Measurements from ENCODE around the gene LRGUK. TPM values are rescaled to one million over a fixed set of nuclear protein-coding genes. Genes with fewer than 3 reads are reported as not detected.

The LRGUK gene
- total and polyA plus RNA-seq, 4 donors: 0.58 to 1.2 (median 0.59) TPM; not detected in 1

DNA sequence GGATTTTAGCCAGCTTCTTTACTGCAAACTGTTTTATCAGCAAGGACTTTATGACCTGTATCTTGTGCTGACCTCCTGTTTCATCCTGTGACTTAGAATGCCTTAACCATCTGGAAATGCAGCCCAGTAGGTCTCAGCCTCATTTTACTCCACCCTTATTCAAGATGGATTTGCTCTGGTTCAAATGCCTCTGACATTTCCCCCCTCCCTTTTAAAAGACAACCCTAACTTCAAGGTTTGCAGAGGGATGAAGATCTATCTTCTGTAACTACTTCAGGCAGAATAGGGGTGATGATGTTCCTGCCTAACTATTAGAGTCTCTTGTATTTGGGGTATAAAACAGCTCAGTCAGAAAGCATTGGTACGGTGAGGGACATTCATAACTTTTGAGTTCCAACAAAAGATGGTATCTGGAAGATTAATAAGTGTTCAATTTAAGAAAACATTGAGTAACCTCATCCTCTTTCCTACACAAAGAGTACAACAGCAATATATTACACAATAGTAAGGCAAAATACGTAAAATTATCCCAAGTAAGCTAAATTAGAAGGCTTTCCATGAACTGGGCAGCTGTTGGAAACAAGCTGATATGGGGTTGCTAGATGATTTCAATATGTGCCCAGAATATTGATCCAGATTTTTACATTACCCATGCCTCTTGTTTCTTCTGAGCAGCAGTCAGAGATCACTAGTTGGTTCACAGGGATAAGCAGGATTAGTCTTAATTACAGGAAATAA lies 40.0 kb upstream of the LRGUK start:
- Histone ChIP-seq H3K4me1 (ENCODE audit: control insufficient read depth in 1 of 2, insufficient read depth in 2 of 2, low read length in 2 of 2) (no peaks in the 10 kb centered on the region), H3K36me3 (ENCODE audit: control insufficient read depth in 1 of 2, insufficient read depth in 2 of 2, low read length in 1 of 2) (no peaks in the 10 kb centered on the region), H3K4me3 (ENCODE audit: low read length in 2 of 2) (no peak overlapping the region), H3K9me3 (ENCODE audit: control insufficient read depth, low read length) (no peaks in the 10 kb centered on the region), H3K27me3 (ENCODE audit: control insufficient read depth in 1 of 2, insufficient read depth in 2 of 2, low read length in 1 of 2) (no peaks in the 10 kb centered on the region), H3K27ac (ENCODE audit: low read depth in 1 of 2, low read length in 2 of 2) (no peak overlapping the region)
- WGBS, 2 donors: 80 to 83% methylated on average over 2 of the region's 2 CpGs
- ATAC-seq (ENCODE audit: low FRiP score) (no peak), DNase-seq (no peak)
- intact Hi-C loops (cut with DNase I): no loop called here

DNA sequence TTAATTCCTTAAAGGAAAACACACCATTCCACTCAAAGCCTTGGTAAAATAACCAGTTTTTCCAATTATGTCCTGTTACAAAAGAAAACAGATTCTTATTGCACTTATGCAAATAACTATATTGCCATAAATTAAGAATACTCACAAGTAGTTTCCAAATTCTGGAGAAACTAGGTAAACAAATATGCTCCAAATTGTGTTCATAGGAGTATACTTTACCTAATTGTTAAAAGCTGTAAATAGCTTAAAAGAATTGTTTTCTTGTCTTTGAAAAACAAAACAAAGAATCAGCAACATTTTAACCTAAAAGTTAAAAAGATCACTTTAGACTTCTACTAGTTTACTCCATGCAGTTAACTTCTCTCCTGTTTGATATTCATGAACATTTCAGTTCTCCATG lies 38.9 kb upstream of the LRGUK start:
- DNase-seq (no peak), ATAC-seq (ENCODE audit: low FRiP score) (no peak)
- Histone ChIP-seq H3K36me3 (ENCODE audit: control insufficient read depth in 1 of 2, insufficient read depth in 2 of 2, low read length in 1 of 2) (no peaks in the 10 kb centered on the region), H3K9me3 (ENCODE audit: control insufficient read depth, low read length) (no peaks in the 10 kb centered on the region), H3K27me3 (ENCODE audit: control insufficient read depth in 1 of 2, insufficient read depth in 2 of 2, low read length in 1 of 2) (no peaks in the 10 kb centered on the region), H3K4me1 (ENCODE audit: control insufficient read depth in 1 of 2, insufficient read depth in 2 of 2, low read length in 2 of 2) (no peaks in the 10 kb centered on the region), H3K27ac (ENCODE audit: low read depth in 1 of 2, low read length in 2 of 2) (no peak overlapping the region), H3K4me3 (ENCODE audit: low read length in 2 of 2) (no peak overlapping the region)
- intact Hi-C loops (cut with DNase I): no loop called here

DNA sequence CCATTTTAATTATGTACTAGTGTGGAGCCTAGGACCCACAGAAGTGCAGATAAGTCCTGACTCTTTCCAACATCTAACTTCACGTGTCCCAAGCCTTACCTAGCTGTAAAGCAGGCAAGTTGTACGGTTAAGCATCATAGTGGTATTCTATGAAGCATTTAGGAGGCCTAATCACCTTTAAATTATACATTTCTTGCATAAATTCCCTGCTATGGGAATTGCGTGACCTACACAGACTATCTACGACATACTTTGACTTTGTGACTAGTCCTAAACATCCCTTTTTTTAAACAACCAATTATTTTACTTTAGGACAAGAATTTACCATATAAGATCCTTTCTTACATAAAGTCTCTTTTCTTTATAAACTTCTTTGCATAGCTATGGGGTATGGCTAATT lies 37.7 kb upstream of the LRGUK start:
- 75 to 79% methylated on average over 4 of the region's 4 CpGs for WGBS, 2 donors
- no peak for DNase-seq
- no peaks in the 10 kb centered on the region for H3K36me3 ChIP-seq (ENCODE audit: control insufficient read depth in 1 of 2, insufficient read depth in 2 of 2, low read length in 1 of 2)
- H3K4me1 ChIP-seq (ENCODE audit: control insufficient read depth in 1 of 2, insufficient read depth in 2 of 2, low read length in 2 of 2): no peaks in the 10 kb centered on the region
- no peak overlapping the region for H3K4me3 ChIP-seq (ENCODE audit: low read length in 2 of 2)
- intact Hi-C loops (cut with DNase I): no loop called here
- ATAC-seq (ENCODE audit: low FRiP score): no peak
- no peak overlapping the region for H3K27ac ChIP-seq (ENCODE audit: low read depth in 1 of 2, low read length in 2 of 2)
- H3K27me3 ChIP-seq (ENCODE audit: control insufficient read depth in 1 of 2, insufficient read depth in 2 of 2, low read length in 1 of 2): no peaks in the 10 kb centered on the region
- H3K9me3 ChIP-seq (ENCODE audit: control insufficient read depth, low read length): no peaks in the 10 kb centered on the region

DNA sequence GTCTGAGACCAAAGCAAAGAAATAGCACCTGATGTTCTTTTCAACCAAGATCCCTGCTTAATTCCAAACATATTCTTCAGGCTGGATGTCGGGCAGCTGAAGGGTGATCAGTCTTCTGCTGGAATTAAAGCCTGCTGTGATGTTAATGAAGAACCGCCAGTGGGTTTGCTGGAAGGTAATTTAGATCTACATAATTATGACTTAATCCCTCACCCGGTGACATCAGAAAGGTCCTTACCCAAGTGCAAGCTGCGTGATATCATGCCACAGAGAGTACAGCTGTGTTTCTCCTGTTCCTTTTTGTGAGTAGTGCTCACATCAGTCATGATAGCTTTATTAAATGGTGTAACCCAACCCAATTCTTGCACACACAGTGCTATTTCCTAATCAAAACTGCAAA lies 29.1 kb upstream of the LRGUK start:
- Histone ChIP-seq H3K4me1 (ENCODE audit: control insufficient read depth in 1 of 2, insufficient read depth in 2 of 2, low read length in 2 of 2) (no peaks in the 10 kb centered on the region), H3K4me3 (ENCODE audit: low read length in 2 of 2) (no peak overlapping the region), H3K9me3 (ENCODE audit: control insufficient read depth, low read length) (peaks cover 1% of the 10 kb centered on the region), H3K27ac (ENCODE audit: low read depth in 1 of 2, low read length in 2 of 2) (no peak overlapping the region), H3K36me3 (ENCODE audit: control insufficient read depth in 1 of 2, insufficient read depth in 2 of 2, low read length in 1 of 2) (no peaks in the 10 kb centered on the region), H3K27me3 (ENCODE audit: control insufficient read depth in 1 of 2, insufficient read depth in 2 of 2, low read length in 1 of 2) (no peaks in the 10 kb centered on the region)
- WGBS, 2 donors: 73 to 82% methylated on average over 4 of the region's 4 CpGs
- ATAC-seq (ENCODE audit: low FRiP score): no peak
- DNase-seq: no peak
- intact Hi-C loops (cut with DNase I): no loop called here

DNA sequence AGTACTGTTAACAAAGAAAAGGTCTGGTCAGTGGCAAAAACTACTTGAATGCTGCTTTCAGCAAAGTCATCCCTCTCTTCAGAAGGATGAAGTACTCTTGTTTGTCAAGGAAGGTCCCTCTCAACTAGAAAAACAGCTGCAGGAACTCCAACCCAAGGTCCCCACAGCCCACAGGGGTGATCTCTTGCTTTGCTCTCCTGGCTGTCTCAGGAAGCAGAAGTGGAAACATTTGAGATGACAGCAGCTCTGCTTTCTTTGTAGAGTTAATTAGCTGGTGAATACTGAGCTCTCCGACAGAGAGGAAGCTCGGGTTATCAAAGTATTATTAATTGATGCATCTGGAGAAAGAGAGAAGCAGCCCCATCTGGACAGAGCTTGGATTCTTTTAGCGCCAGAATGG lies 25.4 kb upstream of the LRGUK start:
- H3K9me3 ChIP-seq (ENCODE audit: control insufficient read depth, low read length): peaks cover 1% of the 10 kb centered on the region
- no peak for ATAC-seq (ENCODE audit: low FRiP score)
- WGBS, 2 donors: 43 to 56% methylated on average over 3 of the region's 3 CpGs

DNA sequence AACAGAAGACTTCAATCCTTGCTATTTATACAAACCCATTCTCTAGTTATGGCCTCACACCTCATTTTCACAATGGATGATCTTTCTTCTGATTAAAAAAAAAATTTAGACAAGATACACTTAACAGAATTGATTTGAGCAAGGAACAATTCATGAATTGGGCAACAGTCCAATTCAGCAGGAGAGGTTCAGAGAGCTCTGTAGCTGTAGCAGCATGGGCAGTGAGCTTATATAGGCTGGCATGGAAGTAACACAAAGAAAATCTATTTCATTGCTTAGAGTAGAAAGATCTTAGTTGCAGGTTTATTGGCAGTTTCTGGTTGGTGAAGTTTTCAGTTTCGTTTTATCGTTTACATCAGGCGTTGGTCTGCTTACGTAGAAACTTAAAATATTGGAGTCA lies 23.0 kb upstream of the LRGUK start:
- Histone ChIP-seq H3K27ac (ENCODE audit: low read depth in 1 of 2, low read length in 2 of 2) (no peak overlapping the region), H3K27me3 (ENCODE audit: control insufficient read depth in 1 of 2, insufficient read depth in 2 of 2, low read length in 1 of 2) (no peaks in the 10 kb centered on the region), H3K4me1 (ENCODE audit: control insufficient read depth in 1 of 2, insufficient read depth in 2 of 2, low read length in 2 of 2) (no peaks in the 10 kb centered on the region), H3K36me3 (ENCODE audit: control insufficient read depth in 1 of 2, insufficient read depth in 2 of 2, low read length in 1 of 2) (no peaks in the 10 kb centered on the region), H3K4me3 (ENCODE audit: low read length in 2 of 2) (no peak overlapping the region), H3K9me3 (ENCODE audit: control insufficient read depth, low read length) (no peaks in the 10 kb centered on the region)
- ATAC-seq (ENCODE audit: low FRiP score) (no peak), DNase-seq (no peak)
- WGBS, 2 donors: 96% methylated on average over 4 of the region's 4 CpGs
- intact Hi-C loops (cut with DNase I): no loop called here

More for the DNA sequence above, 25.4 kb upstream of the LRGUK start:
- Histone ChIP-seq H3K27ac (ENCODE audit: low read depth in 1 of 2, low read length in 2 of 2) (no peak overlapping the region), H3K36me3 (ENCODE audit: control insufficient read depth in 1 of 2, insufficient read depth in 2 of 2, low read length in 1 of 2) (no peaks in the 10 kb centered on the region), H3K27me3 (ENCODE audit: control insufficient read depth in 1 of 2, insufficient read depth in 2 of 2, low read length in 1 of 2) (no peaks in the 10 kb centered on the region), H3K4me3 (ENCODE audit: low read length in 2 of 2) (no peak overlapping the region), H3K4me1 (ENCODE audit: control insufficient read depth in 1 of 2, insufficient read depth in 2 of 2, low read length in 2 of 2) (no peaks in the 10 kb centered on the region)
- DNase-seq: no peak
- intact Hi-C loops (cut with DNase I): no loop called here

DNA sequence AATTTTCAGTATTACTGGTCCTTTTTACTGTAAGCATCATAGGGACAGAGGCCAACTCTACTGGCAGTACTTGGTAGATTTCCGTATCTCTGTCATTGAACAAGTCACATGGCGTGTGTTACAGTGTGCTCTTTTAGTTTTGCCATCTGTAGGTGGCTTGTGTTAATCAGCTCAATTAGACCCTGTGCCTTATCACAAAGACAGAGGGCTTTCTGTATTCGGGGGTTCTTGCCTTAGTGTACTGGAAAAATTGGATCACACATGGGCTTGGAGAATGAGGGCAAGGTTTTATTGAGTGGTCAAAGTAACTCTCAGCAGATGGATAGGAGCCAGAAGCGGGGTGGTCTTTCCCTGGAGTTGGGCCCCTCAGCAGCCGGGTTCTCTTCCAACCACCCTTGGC lies 21.3 kb upstream of the LRGUK start:
- no peaks in the 10 kb centered on the region for H3K36me3 ChIP-seq (ENCODE audit: control insufficient read depth in 1 of 2, insufficient read depth in 2 of 2, low read length in 1 of 2)
- no peak for ATAC-seq (ENCODE audit: low FRiP score)
- no peaks in the 10 kb centered on the region for H3K27me3 ChIP-seq (ENCODE audit: control insufficient read depth in 1 of 2, insufficient read depth in 2 of 2, low read length in 1 of 2)
- no peaks in the 10 kb centered on the region for H3K9me3 ChIP-seq (ENCODE audit: control insufficient read depth, low read length)
- 81 to 92% methylated on average over 5 of the region's 5 CpGs for WGBS, 2 donors
- DNase-seq: no peak
- no peak overlapping the region for H3K27ac ChIP-seq (ENCODE audit: low read depth in 1 of 2, low read length in 2 of 2)
- H3K4me1 ChIP-seq (ENCODE audit: control insufficient read depth in 1 of 2, insufficient read depth in 2 of 2, low read length in 2 of 2): no peaks in the 10 kb centered on the region
- no peak overlapping the region for H3K4me3 ChIP-seq (ENCODE audit: low read length in 2 of 2)
- intact Hi-C loops (cut with DNase I): no loop called here

DNA sequence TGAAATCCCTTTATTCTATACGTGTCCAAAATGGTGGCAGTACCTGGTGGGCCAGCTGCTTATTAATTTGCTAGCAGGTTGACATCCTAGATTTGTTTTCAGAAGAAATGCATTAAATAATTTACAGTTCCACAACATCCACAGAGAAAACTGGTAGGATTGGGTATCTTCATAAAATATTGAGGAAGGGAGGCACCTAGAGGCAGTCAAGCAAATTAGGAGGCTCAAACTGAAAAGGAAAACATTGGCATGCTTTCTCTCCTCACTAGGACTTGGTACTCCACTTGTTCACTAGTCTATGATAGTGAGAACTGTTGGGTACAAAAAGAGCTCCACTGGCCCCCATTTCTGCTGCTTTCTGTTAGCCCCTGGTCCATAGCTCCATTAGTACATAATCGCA lies 18.3 kb upstream of the LRGUK start:
- DNase-seq (no peak), ATAC-seq (ENCODE audit: low FRiP score) (no peak)
- Histone ChIP-seq H3K36me3 (ENCODE audit: control insufficient read depth in 1 of 2, insufficient read depth in 2 of 2, low read length in 1 of 2) (no peaks in the 10 kb centered on the region), H3K4me1 (ENCODE audit: control insufficient read depth in 1 of 2, insufficient read depth in 2 of 2, low read length in 2 of 2) (no peaks in the 10 kb centered on the region), H3K9me3 (ENCODE audit: control insufficient read depth, low read length) (no peaks in the 10 kb centered on the region), H3K27me3 (ENCODE audit: control insufficient read depth in 1 of 2, insufficient read depth in 2 of 2, low read length in 1 of 2) (no peaks in the 10 kb centered on the region), H3K27ac (ENCODE audit: low read depth in 1 of 2, low read length in 2 of 2) (no peak overlapping the region), H3K4me3 (ENCODE audit: low read length in 2 of 2) (no peak overlapping the region)
- intact Hi-C loops (cut with DNase I): no loop called here
- 46 to 93% methylated on average over 2 of the region's 2 CpGs for WGBS, 2 donors

DNA sequence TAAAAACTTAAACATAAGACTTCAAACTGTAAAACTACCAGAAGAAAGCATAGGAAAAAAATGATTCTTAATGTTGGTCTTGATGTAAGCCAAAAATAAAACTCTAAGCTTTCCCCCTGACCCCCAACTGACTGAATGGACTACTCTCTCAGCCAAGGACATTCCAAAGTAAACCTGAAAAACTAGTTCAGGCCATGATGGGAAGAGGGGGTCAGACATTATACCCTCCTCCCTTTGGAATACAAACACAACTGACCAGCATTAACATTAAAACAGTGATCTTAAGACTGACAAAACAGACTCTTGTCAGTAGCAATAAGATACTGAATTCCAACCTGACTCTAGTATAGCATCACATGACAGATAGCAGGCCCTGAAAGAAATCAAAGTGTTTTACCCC lies 13.5 kb upstream of the LRGUK start:
- H3K9me3 ChIP-seq (ENCODE audit: control insufficient read depth, low read length): no peaks in the 10 kb centered on the region
- no peak for DNase-seq
- no peak overlapping the region for H3K4me3 ChIP-seq (ENCODE audit: low read length in 2 of 2)
- no peak for ATAC-seq (ENCODE audit: low FRiP score)
- no peaks in the 10 kb centered on the region for H3K4me1 ChIP-seq (ENCODE audit: control insufficient read depth in 1 of 2, insufficient read depth in 2 of 2, low read length in 2 of 2)
- H3K27ac ChIP-seq (ENCODE audit: low read depth in 1 of 2, low read length in 2 of 2): no peak overlapping the region
- H3K27me3 ChIP-seq (ENCODE audit: control insufficient read depth in 1 of 2, insufficient read depth in 2 of 2, low read length in 1 of 2): no peaks in the 10 kb centered on the region
- no peaks in the 10 kb centered on the region for H3K36me3 ChIP-seq (ENCODE audit: control insufficient read depth in 1 of 2, insufficient read depth in 2 of 2, low read length in 1 of 2)
- intact Hi-C loops (cut with DNase I): no loop called here
